OCI-LY3 (cell line): ENCODE results near the gene CAST.

ENCODE experiments used
- CTCF ChIP-seq: fragments of 200-600, 300-600 bp; sonication (generic); IDR thresholded peaks from 2 replicates; pipeline ENCODE4 v1.5.1; 2014; ENCODE audit warnings: antibody characterized with exemption, low read length, low read depth
- EZH2phosphoT487 ChIP-seq: fragments of 200-600 bp; shearing (Covaris generic); IDR thresholded peaks from 2 replicates; pipeline ENCODE4 v1.6.1; 2018; ENCODE audit warnings: antibody characterized with exemption, mixed run types, low read depth

GRCh38 chr5:96663608-96664007 is 1.4 kb downstream of the CAST start:
- no peak for TF ChIP-seq EZH2phosphoT487
- no peak for TF ChIP-seq CTCF
